Renal cortex interstitium (tissue), 11 donors: ENCODE measurements around the gene ENO2. TPM values are rescaled to one million over a fixed set of nuclear protein-coding genes. Genes with fewer than 3 reads are reported as not detected.

Experiments used
- DNase-seq, 11 donors: peaks; one replicate each; pipeline ENCODE4 v3.0.0-alpha.2; 2013; ENCODE audit warnings: low read depth in 9 of 11, low spot score in 4 of 11; ENCODE audit errors: extremely low read depth in 1 of 11
- polyA plus RNA-seq, 3 donors: library from polyadenylated mRNA; unstranded; fragments of 120-200 nt; gene quantifications; one replicate each; pipeline ENCODE4 v1.2.1, GENCODE V29; 2013; ENCODE audit not compliant: insufficient read length in 3 of 3

ENO2 gene
- polyA plus RNA-seq, 3 donors = 12.7 to 25.7 (median 13.5) TPM

DNA sequence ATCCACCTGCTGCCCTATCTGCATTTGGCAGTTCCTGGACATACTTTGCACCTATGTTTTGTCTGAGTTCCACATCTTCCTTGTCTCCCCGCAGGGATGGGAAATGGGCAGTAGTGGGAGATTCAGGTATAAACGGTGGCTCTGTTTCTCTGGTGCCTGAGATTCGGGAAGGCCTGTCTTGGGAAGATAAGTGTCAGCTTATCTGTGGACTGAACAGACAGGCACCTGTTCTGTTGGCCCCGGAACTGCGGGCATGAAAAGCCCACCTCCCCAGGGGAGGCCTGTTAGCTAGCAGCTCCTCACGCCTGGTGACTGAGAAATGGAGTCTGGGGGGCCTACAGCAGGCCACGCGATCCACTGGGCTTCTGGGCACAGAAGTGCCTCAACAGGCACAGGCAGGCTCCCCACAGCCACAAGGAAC lies 50.2 kb downstream of the ENO2 start:
- DNase-seq = no peak

GRCh38 chr12:6965026-6965661 lies 50.8 kb downstream of the ENO2 start:
- peak in 9 of 11 donors; percentile 65 to 84 (median 80) for DNase-seq

GRCh38 chr12:6965714-6966113 lies 51.3 kb downstream of the ENO2 start:
- no peak for DNase-seq

GRCh38 chr12:6966351-6966750 lies 52.0 kb downstream of the ENO2 start:
- no peak for DNase-seq

DNA sequence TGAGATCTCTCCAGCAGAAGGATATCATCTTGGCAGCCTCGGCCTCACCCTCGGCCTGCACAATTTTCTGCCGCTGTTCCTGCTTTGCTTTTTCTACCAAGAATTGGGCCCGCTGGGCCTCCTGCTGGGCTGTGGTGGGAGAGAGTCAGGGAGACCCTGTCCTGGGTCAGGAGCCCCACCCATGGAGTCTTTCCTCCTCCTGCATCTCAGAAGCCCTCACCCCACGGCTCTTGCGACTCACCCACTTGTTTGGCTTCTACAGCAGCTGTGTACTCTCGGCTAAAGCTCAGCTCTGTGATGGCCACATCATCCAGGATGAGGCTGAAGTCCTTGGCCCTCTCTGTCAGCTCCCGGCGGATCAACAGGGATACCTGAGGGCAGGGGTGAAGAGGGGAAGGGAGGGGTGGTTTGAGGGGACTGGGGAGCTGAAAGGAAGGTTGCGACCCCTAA lies 53.3 kb downstream of the ENO2 start:
- no peak for DNase-seq

- DNase-seq = no peak
Observed at GRCh38 chr12:6968426-6968825, 54.0 kb downstream of the ENO2 start.

- no peak for DNase-seq
Observed at GRCh38 chr12:6970096-6970527, 55.7 kb downstream of the ENO2 start.

Other genes starting within 250 kb of the ENO2 start
- gene ZNF384, start 225.2 kb upstream of the ENO2 start, polyA plus RNA-seq = 10 to 100 TPM; 87.2 to 99.6 (median 91.3) TPM
- gene PIANP, start 213.8 kb upstream of the ENO2 start, polyA plus RNA-seq = 10 to 100 TPM; 11.7 to 14.0 (median 13.0) TPM
- gene COPS7A, start 190.5 kb upstream of the ENO2 start, polyA plus RNA-seq = 10 to 100 TPM; 61.5 to 70.2 (median 65.1) TPM
- gene MLF2, start 161.4 kb upstream of the ENO2 start, polyA plus RNA-seq = 100 to 1,000 TPM; 194 to 227 (median 210) TPM
- 100 to 1,000 TPM; 513 to 676 (median 531) TPM for gene PTMS, start 148.2 kb upstream of the ENO2 start, polyA plus RNA-seq
- 1 to 10 TPM; 1.9 to 2.1 (median 2.1) TPM for gene LAG3, start 142.1 kb upstream of the ENO2 start, polyA plus RNA-seq
- 10 to 100 TPM; 28.0 to 31.1 (median 29.9) TPM for gene CD4, start 125.1 kb upstream of the ENO2 start, polyA plus RNA-seq
- 10 to 100 TPM; 25.4 to 37.4 (median 28.2) TPM for gene GPR162, start 92.8 kb upstream of the ENO2 start, polyA plus RNA-seq
- 10 to 100 TPM; 24.4 to 41.2 (median 35.2) TPM for gene P3H3, start 86.2 kb upstream of the ENO2 start, polyA plus RNA-seq
- gene GNB3, start 73.7 kb upstream of the ENO2 start, polyA plus RNA-seq = 1 to 10 TPM; 5.9 to 9.2 (median 8.4) TPM
- 10 to 100 TPM; 25.4 to 31.4 (median 28.5) TPM for gene CDCA3, start 63.3 kb upstream of the ENO2 start, polyA plus RNA-seq
- 10 to 100 TPM; 55.0 to 70.2 (median 58.4) TPM for gene USP5, start 62.4 kb upstream of the ENO2 start, polyA plus RNA-seq
- gene TPI1, start 47.0 kb upstream of the ENO2 start, polyA plus RNA-seq = 100 to 1,000 TPM; 560 to 645 (median 574) TPM
- gene SPSB2, start 41.3 kb upstream of the ENO2 start, polyA plus RNA-seq = 10 to 100 TPM in 1 of 3 donors, 1 to 10 TPM in 2; 7.5 to 15.1 (median 9.3) TPM
- 10 to 100 TPM; 18.4 to 21.8 (median 21.7) TPM for gene LRRC23, start 9.8 kb upstream of the ENO2 start, polyA plus RNA-seq
- 100 to 1,000 TPM in 2 of 3 donors, 10 to 100 TPM in 1; 91.9 to 142 (median 139) TPM for gene ATN1, start 13.4 kb downstream of the ENO2 start, polyA plus RNA-seq
- not detected for gene RNU7-1, start 29.2 kb downstream of the ENO2 start, polyA plus RNA-seq
- gene C12orf57, start 29.4 kb downstream of the ENO2 start, polyA plus RNA-seq = 100 to 1,000 TPM; 131 to 205 (median 154) TPM
- 10 to 100 TPM; 18.7 to 27.0 (median 22.3) TPM for gene PTPN6, start 36.8 kb downstream of the ENO2 start, polyA plus RNA-seq
- 100 to 1,000 TPM; 256 to 296 (median 267) TPM for gene PHB2, start 56.1 kb downstream of the ENO2 start, polyA plus RNA-seq
- gene EMG1, start 56.3 kb downstream of the ENO2 start, polyA plus RNA-seq = 10 to 100 TPM; 43.4 to 53.0 (median 50.7) TPM
- 10 to 100 TPM; 59.1 to 62.3 (median 61.5) TPM for gene LPCAT3, start 103.9 kb downstream of the ENO2 start, polyA plus RNA-seq
- gene C1S, start 146.1 kb downstream of the ENO2 start, polyA plus RNA-seq = 10 to 100 TPM; 48.0 to 66.1 (median 48.1) TPM
- 10 to 100 TPM; 40.9 to 56.1 (median 43.6) TPM for gene C1R, start 177.9 kb downstream of the ENO2 start, polyA plus RNA-seq
- 10 to 100 TPM; 34.0 to 47.8 (median 35.1) TPM for gene C1RL, start 194.6 kb downstream of the ENO2 start, polyA plus RNA-seq
- 10 to 100 TPM; 41.9 to 72.7 (median 55.5) TPM for gene RBP5, start 214.3 kb downstream of the ENO2 start, polyA plus RNA-seq
- gene CLSTN3, start 215.8 kb downstream of the ENO2 start, polyA plus RNA-seq = 100 to 1,000 TPM in 2 of 3 donors, 10 to 100 TPM in 1; 93.0 to 112 (median 106) TPM